ENCODE results near the gene MTRF1L. TPM values are rescaled to one million over a fixed set of nuclear protein-coding genes. Genes with fewer than 3 reads are reported as not detected.

MTRF1L gene
- total and polyA plus RNA-seq, 2 of the 13 experiments (the other 11 are each of a cell fraction or from before 2014, with no cell fraction given): 17.6 to 28.7 TPM

DNA sequence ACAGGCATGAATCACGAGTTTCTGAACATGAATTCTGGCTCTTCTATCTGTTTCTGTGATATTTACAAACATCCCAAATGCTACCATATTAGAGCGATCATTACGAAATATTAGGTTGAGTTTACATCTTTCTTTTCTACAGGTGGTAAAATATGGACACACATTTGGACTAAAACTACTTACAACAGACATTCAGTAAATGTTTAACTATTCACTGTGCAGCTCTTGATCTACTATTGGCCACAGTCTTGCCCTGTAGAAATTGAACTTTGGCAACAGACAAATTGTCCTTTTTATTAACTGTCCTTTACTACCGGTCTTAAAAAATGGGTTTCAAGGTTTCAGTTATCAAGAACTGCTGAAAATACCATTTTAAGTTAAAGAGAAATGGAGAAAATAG lies 26.5 kb upstream of the MTRF1L start (continued):
- TF ChIP-seq, protein P1, sequence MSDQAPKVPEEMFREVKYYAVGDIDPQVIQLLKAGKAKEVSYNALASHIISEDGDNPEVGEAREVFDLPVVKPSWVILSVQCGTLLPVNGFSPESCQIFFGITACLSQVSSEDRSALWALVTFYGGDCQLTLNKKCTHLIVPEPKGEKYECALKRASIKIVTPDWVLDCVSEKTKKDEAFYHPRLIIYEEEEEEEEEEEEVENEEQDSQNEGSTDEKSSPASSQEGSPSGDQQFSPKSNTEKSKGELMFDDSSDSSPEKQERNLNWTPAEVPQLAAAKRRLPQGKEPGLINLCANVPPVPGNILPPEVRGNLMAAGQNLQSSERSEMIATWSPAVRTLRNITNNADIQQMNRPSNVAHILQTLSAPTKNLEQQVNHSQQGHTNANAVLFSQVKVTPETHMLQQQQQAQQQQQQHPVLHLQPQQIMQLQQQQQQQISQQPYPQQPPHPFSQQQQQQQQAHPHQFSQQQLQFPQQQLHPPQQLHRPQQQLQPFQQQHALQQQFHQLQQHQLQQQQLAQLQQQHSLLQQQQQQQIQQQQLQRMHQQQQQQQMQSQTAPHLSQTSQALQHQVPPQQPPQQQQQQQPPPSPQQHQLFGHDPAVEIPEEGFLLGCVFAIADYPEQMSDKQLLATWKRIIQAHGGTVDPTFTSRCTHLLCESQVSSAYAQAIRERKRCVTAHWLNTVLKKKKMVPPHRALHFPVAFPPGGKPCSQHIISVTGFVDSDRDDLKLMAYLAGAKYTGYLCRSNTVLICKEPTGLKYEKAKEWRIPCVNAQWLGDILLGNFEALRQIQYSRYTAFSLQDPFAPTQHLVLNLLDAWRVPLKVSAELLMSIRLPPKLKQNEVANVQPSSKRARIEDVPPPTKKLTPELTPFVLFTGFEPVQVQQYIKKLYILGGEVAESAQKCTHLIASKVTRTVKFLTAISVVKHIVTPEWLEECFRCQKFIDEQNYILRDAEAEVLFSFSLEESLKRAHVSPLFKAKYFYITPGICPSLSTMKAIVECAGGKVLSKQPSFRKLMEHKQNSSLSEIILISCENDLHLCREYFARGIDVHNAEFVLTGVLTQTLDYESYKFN (CRISPR knock-in tag; conservative IDR thresholded peaks at IDR 0.05): peak; percentile 49; the same call in 1 of the 2 replicates
- TF ChIP-seq ZNF180 (CRISPR knock-in tag; IDR thresholded peaks at IDR 0.05; ENCODE audit: borderline replicate concordance, low read depth): no peak
- TF ChIP-seq ETV5 (CRISPR knock-in tag; IDR thresholded peaks at IDR 0.05; ENCODE audit: borderline replicate concordance): no peak
- TF ChIP-seq FOXJ3 (CRISPR knock-in tag; IDR thresholded peaks at IDR 0.05; ENCODE audit: borderline replicate concordance): no peak
- TF ChIP-seq MTA1 (CRISPR knock-in tag; IDR thresholded peaks at IDR 0.05; ENCODE audit: borderline replicate concordance): no peak
- TF ChIP-seq, protein P2, sequence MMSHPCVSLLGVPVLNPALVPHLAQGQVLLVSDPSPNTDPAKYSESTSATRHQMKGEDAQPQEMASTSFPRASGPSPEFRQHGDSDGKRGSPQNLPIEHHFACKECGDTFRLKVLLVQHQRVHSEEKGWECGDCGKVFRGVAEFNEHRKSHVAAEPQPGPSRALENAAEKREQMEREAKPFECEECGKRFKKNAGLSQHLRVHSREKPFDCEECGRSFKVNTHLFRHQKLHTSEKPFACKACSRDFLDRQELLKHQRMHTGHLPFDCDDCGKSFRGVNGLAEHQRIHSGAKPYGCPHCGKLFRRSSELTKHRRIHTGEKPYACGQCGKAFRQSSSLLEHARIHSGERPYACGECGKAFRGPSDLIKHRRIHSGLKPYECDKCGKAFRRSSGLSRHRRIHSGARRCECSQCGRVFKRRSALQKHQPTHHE (CRISPR knock-in tag; IDR thresholded peaks at IDR 0.05; ENCODE audit: borderline replicate concordance): no peak
- TF ChIP-seq, protein P3, sequence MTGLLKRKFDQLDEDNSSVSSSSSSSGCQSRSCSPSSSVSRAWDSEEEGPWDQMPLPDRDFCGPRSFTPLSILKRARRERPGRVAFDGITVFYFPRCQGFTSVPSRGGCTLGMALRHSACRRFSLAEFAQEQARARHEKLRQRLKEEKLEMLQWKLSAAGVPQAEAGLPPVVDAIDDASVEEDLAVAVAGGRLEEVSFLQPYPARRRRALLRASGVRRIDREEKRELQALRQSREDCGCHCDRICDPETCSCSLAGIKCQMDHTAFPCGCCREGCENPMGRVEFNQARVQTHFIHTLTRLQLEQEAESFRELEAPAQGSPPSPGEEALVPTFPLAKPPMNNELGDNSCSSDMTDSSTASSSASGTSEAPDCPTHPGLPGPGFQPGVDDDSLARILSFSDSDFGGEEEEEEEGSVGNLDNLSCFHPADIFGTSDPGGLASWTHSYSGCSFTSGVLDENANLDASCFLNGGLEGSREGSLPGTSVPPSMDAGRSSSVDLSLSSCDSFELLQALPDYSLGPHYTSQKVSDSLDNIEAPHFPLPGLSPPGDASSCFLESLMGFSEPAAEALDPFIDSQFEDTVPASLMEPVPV (CRISPR knock-in tag; IDR thresholded peaks at IDR 0.05): no peak
- TF ChIP-seq ZNF510 (CRISPR knock-in tag; IDR thresholded peaks at IDR 0.05; ENCODE audit: low read depth): no peak
- 0 out of 2 replicates have a peak, but pooled peaks have one; percentile 33 for TF ChIP-seq ZNF644 (CRISPR knock-in tag; IDR thresholded peaks at IDR 0.05; ENCODE audit: low read depth)
- TF ChIP-seq ZNF225 (CRISPR knock-in tag; IDR thresholded peaks at IDR 0.05): no peak
- TF ChIP-seq, protein P4, sequence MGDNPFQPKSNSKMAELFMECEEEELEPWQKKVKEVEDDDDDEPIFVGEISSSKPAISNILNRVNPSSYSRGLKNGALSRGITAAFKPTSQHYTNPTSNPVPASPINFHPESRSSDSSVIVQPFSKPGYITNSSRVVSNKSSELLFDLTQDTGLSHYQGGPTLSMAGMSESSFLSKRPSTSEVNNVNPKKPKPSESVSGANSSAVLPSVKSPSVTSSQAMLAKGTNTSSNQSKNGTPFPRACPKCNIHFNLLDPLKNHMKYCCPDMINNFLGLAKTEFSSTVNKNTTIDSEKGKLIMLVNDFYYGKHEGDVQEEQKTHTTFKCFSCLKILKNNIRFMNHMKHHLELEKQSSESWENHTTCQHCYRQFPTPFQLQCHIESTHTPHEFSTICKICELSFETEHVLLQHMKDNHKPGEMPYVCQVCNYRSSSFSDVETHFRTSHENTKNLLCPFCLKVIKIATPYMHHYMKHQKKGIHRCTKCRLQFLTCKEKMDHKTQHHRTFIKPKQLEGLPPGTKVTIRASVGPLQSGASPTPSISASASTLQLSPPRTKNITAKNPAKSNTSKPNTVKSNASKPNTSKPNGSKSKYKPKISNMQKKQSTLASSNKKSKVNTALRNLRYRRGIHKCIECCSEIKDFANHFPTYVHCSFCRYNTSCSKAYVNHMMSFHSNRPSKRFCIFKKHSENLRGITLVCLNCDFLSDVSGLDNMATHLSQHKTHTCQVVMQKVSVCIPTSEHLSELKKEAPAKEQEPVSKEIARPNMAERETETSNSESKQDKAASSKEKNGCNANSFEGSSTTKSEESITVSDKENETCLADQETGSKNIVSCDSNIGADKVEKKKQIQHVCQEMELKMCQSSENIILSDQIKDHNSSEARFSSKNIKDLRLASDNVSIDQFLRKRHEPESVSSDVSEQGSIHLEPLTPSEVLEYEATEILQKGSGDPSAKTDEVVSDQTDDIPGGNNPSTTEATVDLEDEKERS (CRISPR knock-in tag; IDR thresholded peaks at IDR 0.05): no peak
- TF ChIP-seq ZNF724P (CRISPR knock-in tag; IDR thresholded peaks at IDR 0.05; ENCODE audit: borderline replicate concordance): no peak
- no peak for TF ChIP-seq TSC22D2 (CRISPR knock-in tag; IDR thresholded peaks at IDR 0.05; ENCODE audit: borderline replicate concordance)
- TF ChIP-seq POGZ (CRISPR knock-in tag; IDR thresholded peaks at IDR 0.05): no peak
- TF ChIP-seq NR1H2 (CRISPR knock-in tag; IDR thresholded peaks at IDR 0.05; ENCODE audit: borderline replicate concordance, low read depth): no peak
- TF ChIP-seq ZNF660 (CRISPR knock-in tag; IDR thresholded peaks at IDR 0.05; ENCODE audit: borderline replicate concordance, low read depth): no peak
- TF ChIP-seq ZNF530 (CRISPR knock-in tag; IDR thresholded peaks at IDR 0.05; ENCODE audit: low read depth): no peak
- TF ChIP-seq ZNF598 (CRISPR knock-in tag; IDR thresholded peaks at IDR 0.05; ENCODE audit: borderline replicate concordance): no peak
- no peak for TF ChIP-seq ZNF3 (CRISPR knock-in tag; IDR thresholded peaks at IDR 0.05)
- no peak for TF ChIP-seq KDM1A (CRISPR knock-in tag; IDR thresholded peaks at IDR 0.05)

Data from HepG2 (cell line).